Measurements from ENCODE around the gene TOM1L2.

DNA sequence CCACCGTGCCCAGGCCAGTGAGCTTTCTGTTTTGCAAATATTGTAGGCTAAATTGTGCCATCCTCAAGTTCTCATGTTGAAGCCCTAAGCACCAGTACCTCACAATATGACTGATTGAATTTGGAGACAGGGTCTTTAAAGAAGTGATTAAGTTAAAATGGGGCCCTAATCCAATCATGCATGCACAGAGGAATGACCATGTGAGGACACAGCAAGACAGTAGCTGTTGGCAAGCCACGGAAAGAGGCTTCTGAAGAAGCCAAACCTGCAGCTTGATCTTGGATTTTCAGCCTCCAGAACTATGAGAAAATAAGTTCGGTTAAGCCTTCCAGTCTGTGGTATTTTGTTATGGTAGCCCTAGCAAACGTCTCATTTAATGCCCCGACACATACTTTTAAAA, 24.9 kb downstream of the TOM1L2 start:
- TF ChIP-seq, protein P1, sequence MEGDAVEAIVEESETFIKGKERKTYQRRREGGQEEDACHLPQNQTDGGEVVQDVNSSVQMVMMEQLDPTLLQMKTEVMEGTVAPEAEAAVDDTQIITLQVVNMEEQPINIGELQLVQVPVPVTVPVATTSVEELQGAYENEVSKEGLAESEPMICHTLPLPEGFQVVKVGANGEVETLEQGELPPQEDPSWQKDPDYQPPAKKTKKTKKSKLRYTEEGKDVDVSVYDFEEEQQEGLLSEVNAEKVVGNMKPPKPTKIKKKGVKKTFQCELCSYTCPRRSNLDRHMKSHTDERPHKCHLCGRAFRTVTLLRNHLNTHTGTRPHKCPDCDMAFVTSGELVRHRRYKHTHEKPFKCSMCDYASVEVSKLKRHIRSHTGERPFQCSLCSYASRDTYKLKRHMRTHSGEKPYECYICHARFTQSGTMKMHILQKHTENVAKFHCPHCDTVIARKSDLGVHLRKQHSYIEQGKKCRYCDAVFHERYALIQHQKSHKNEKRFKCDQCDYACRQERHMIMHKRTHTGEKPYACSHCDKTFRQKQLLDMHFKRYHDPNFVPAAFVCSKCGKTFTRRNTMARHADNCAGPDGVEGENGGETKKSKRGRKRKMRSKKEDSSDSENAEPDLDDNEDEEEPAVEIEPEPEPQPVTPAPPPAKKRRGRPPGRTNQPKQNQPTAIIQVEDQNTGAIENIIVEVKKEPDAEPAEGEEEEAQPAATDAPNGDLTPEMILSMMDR (IDR thresholded peaks at IDR 0.05): no peak
- TF ChIP-seq POLR2AphosphoS5 (IDR thresholded peaks at IDR 0.05): no peak

Measured in breast epithelium (tissue), 3 donors.